Stimulated activated CD8-positive, alpha-beta memory T cell treated with anti-CD3 and anti-CD28 coated beads, Interleukin-12 subunit alpha, Interleukin-12 subunit beta, amount 100 ng/mL, for 24 hours (primary cell): ENCODE data around the gene SAMD11.

Source experiments
- DNase-seq: peaks from one replicate; pipeline ENCODE4 v3.0.0-alpha.2; 2020; ENCODE audit errors: extremely low read depth

SAMD11 gene

DNA sequence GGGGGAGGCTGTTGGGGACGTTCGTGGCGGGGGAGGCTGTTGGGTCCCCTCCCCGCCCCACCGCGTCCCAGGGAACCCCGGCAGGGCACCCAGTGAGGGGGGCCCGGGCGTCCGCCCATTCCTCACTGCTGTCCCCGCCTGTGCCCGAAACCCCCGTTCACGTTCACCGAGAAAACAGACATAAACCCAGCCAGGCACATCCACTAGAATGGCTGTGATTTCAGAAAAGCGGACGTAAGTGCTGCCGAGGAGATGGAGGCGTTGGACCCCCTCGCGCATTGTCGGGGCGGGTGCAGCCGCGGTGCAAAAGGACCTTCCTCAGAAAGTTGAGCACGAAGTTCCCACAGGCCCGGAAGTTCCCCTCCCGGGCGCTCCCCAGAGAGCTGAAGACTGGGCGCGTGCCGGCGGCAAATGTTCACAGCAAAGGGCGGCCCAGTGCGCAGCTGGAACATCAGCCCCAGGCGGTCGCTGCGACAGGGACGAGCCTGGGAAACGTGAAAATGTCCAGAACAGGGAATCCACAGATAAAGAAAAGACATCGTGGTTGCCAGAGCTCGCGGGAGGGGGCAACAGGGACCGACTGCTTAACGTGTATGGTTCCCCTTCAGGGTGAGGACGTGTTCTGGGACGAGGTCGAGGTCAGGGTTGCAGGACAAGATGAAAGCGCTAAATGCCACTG is 18.5 kb upstream of the SAMD11 start:
- DNase-seq: no peak

DNA sequence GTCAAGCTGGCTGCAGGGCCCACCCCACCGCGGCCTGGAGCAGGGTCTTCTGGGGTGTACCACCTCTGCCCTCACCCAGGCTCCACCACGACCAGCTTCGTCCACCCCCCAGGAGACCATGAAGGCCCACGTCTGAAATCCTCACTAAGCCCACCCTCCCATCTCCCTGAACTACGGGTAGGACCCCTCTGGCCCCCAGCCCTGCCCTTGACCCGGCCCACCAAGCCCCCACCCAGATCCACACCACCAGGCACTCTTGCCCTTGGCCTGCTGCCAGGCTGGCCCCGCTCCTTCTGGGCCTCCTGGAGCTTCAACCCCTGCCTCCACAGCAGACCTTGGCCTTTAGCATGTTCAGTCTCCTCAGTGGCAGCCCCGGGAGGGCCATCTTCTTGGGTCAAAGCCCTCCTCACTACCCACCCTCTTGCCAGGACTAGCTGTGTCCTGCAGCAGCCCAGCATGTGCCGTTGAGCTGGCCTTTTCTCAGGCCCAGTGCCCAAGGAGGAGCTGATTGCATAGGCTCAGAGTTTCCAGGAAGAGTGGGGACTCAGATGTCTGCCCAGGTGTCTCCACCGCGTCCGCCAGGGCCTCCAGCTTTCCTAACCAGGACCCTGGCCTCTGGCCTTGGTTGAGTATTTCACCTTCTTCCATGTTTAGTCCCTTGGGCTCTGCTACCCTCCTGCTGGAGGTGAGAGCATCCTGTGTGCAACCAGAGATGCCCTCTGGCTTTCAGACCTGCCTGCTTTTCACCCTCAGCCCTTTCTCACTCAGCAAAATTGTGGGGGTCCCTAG is 17.7 kb upstream of the SAMD11 start:
- DNase-seq: no peak

- no peak for DNase-seq
Observed at GRCh38 chr1:906600-907420, 16.9 kb upstream of the SAMD11 start.

GRCh38 chr1:907611-908451 is 15.9 kb upstream of the SAMD11 start:
- no peak for DNase-seq

DNA sequence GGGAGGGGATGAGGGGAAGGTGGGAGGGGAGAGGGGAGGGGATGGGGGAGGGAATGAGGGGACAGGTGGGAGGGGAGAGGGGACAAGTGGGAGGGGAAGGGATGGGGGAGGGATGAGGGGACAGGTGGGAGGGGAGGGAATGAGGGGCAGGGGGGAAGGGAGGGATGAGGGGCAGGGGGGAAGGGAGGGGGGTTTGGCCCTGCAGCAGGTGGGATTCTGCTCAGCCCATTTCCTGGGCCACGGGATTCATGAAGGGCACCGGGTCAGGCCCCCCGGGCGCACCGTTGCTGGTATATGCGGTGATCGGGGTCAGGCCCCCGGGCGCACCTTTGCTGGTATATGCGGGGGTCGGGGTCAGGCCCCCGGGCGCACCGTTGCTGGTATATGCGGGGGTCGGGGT is 15.1 kb upstream of the SAMD11 start:
- no peak for DNase-seq

DNA sequence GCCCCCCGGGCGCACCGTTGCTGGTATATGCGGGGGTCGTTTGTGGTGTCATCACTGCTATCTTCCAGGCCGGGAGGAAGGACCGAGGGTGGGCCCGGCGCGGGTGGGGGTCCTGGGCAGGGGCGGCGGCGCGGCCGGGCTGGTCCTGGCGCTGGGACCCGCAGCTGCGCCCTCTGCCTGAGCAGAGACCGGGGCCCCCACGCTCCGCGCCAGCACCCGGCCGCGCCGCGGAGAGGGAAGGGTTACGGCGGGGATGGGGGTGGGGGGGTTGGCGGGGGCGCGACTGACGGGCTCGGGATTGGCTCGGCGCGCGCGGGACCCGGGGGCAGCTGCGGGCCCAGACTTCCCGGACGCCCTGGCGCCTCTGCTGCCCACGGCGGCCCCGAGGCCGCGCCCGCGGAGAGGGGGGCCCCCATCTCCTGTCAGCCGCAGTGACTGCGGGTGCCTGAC is 13.8 kb upstream of the SAMD11 start:
- DNase-seq: no peak

- no peak for DNase-seq
Observed at GRCh38 chr1:910311-910880, 13.3 kb upstream of the SAMD11 start.

DNA sequence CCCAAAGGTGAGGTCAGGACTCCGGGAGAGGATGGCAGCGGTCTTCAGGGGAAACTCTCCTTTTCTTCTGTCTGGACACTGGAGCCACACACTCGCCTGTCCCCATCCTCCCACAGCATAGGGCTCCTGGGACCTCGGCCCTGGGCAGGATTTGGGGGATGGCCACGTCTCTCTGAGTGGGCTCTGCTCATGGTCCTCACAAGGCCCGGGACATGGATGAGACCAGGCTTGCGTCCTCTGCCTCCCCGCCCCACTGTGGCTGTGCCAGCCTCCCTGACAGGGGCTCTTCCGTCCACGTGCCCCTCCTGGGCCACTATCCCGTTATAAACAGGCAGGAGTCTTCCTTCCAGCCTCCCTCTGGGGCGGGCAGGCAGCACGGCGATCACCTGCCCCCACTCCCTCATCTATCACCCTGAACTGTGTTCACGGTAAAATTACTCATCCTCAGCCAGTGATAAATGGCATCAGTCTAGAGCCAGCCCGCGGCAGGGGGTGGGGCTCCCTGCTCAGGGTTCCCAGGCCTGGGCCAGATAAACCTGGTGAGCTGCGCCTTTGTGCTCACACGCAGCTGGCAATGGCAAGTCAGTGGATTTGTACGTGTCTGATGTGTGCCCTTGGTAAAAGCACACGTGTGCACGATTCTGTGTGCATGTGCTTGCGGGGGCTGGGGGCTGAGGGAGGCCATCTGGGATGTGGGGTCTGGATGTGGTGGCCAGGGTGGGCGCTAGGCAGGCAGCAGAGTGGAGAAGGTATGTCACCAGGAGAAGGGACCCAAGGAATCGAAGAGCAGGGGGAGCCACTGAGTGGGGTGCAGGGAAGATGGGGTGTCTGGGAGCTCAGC is 12.6 kb upstream of the SAMD11 start:
- DNase-seq: no peak

DNA sequence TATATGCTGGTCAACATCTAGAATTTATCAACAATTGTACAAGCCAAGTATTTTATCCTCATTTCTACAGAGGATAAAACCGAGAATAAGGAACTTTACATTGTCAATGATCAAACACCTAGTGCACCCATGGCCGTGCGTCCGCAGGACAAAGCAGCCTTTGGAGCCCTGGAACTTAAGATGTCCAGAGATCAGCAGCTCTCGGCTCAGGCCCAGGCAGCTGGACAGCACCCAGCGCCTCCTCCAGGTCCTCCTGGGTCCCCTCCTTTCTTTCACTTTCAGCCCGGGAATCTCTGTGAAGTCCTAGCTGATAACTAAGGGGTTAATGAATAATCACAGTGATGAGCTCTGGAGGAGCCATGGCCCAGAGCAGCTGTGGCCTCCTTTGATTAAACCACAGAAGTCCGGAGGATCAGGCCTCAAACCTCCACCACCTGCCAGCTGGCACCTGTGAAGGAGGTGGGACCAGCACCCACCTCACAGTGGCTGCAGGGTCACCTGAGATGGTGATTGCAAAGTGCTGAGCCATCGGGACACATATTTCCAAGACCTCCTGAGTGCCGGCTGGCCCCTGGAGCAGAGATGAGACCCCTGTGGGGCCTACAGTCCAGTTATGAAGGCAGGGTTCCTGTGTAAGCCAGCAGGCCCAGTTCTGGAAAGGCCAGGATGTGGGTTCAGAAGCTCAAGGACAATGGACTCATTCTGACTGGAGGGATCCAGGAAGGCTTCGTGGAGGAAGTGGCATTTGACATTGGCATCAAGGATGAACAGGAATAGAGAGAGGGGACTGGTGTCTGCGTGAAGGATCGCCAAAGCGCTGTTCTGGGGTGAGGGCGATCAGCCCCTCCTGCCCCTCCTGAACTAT is 11.6 kb upstream of the SAMD11 start:
- no peak for DNase-seq

DNA sequence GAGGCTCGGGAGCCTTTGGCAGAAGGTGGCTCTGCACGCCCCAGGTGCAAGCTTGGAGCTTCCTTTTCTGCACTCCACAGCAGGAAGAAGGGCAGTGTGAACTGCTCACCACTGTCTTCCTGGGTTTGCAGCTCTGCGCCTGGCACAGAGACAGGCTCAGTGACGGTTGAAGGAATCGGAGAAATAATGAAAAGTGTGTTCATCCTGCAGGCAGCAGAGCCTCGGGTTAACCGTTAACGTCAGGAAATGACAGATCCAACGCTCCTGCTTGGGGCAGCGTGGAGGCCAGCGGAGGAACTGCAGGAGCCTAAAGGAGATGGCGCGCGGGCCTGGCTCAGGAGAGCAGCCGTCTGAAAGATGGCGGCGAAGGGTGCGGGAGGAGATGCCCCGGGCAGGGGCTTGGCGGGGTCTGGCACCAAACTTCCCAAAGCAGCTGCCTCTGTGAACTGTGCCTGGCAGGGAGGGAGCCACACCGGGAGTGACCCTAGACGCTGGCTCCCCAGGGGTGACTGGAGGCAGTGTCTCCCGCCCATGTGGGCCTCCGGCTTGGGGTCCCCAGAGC is 10.9 kb upstream of the SAMD11 start:
- no peak for DNase-seq

DNA sequence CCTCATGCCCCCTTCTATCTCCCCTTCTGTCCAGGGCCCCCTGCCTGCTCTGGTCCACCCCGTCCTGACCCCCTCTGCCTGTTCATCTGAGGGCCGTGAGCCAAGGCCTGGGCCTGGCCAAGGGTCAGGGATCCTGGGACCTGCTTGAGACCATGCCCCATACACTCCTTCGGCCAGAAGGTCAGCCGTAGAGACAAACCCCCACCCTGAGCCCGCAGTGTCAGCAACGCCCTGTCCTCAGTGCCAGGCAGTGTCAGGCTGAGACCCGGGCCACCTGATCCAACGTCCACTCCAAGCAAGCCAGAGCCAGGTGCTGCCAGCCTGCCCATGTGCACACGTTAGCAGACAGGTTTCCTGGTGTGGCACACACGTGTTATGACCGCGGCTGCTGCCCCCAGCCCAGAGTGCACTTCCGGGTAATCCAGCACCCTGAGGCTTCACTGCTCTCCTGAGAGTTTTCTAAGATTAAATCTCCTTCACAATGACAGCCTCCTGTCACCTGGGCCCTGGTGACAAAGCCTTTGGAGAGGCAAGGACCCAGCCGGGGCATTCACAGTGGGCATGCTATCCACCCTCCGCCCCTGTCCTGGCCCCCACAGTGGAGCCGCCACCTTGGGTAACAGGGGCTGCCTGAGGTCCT is 10.1 kb upstream of the SAMD11 start:
- no peak for DNase-seq

DNA sequence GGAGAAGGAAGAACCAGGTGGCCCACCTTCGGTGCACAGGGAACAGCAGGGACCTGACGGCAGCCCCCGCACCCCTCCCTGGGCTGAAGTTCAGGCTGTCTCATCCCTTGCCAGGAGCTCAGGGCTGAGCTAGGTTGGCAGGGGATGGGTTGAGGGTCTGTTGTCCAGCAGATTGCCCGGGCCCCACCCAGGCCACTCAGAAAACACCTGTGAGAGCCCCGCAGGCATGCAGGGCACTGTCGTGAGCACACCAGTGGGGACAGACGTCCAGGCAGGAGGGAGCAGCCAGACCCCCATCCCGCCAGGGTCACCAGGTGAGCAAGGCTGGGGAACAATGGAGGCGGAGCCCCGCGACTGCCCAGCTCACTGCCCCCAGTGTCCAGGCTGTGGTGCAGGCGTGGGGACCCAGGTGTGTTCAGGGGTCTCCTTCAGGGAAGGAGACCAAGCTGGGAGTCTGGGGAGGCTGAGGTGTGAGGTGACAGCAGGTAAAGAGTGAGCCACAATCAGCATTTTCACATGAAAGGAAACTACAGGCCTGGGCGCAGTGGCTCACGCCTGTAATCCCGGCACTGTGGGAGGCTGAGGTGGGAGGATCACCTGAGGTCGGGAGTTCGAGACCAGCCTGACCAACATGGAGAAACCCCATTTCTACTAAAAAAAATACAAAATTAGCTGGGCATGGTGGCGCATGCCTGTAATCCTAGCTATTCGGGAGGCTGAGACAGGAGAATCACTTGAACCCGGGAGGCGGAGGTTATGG is 9.4 kb upstream of the SAMD11 start:
- no peak for DNase-seq

DNA sequence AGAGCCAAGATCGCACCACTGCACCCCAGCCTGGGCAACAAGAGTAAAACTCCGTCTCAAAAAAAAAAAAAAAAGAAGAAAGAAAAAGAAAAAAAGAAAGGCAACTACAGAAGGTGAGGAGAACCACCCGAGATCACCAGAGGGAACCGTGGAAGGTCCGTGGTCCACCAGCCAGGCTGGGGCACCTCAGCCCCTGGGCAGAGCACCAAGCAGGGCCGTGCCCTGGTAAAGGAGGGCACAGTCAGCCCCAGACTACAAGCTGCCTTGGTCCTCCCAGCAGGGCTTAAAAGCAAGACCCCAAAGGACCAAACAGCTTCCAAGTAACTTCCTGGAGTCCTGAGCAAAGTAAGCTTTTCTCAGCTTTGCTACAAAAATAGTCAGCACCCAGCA is 8.8 kb upstream of the SAMD11 start:
- no peak for DNase-seq

GRCh38 chr1:915295-916172 is 8.2 kb upstream of the SAMD11 start:
- no peak for DNase-seq

DNA sequence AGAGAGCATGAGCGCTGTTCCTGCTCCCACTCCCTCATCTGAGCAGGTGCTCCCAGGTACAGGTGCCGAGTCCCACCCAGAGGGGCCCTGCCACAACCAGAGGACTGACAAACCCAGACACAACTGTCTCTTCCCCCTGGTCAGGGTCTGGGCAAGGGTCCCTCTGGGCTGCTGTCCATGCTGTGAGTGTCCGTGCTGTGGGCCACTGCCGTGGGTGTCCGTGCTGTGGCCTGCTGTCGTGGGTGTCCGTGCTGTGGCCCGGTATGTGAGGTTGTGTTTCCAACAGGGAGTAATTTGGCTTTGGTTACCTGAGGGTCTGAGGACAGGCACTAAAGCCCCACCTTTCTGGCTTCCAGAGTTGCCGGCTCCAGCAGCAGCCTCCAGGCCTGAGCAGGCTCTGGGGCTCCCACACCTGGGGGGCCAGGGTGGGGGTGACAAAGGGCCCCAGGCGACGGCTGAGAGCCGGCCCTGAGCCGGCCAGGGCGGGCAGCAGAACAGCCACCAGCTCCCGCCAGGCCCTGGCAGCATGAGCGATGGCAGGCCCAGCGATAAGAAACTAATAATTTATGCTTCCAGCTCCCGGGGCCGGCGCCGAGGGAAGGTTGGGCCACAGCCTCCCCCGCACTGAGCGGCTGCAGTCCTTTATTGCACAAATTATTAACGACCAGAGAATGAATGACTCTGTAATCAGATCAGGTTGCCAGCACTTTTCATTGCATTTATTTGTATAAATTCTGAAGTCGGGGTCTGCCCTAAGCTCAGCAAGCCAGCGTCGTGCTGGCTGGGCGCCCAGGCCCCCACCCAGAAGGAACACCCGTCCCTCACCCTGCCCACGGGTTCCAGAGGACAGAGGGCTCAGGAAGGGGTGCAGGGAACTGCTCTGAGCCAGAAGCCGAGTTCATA is 7.3 kb upstream of the SAMD11 start:
- DNase-seq: no peak

GRCh38 chr1:917076-917459 is 6.7 kb upstream of the SAMD11 start:
- no peak for DNase-seq
